ENCODE data around the gene BARX1.

Gene BARX1

DNA sequence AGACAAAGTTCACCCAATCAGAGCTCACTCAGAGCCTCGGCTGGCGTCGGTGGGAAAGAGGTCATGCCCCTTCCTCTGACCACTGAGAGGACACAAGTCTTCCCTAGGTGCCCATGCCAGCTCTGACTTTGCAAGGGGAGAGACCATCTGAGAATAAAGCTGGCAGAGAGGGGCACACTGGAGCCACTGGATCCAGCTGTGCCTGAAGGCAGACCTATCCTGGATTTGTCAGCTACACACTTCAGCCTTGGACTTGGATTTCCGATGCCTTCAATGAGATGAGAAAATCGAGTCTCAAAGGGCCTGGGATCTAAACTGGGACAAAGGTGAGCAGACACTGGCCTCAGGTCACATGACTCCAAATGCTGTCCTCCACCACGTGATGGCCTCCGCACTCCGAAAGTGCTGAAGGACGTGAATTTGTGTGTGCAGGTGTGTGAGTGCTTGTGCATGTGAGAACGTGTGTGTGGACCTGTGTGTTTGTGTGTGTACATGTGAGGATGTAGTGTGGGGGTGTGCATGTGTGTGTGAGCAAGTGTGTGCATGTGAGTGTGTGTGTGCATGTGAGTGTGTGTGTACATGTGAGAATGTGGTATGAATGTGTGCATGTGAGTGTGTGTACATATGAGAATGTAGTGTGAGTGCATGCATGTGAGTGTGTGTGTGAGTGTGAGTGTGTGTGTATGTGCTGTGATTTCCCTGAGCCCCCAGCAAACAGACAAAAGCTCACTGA, 37.9 kb downstream of the BARX1 start:
- no peak for DNase-seq (ENCODE audit: low read depth in 2 of 2)

GRCh38 chr9:93916358-93916757, 38.8 kb downstream of the BARX1 start:
- DNase-seq (ENCODE audit: low read depth in 2 of 2): no peak

GRCh38 chr9:93911801-93912554, 43.2 kb downstream of the BARX1 start:
- no peak for DNase-seq (ENCODE audit: low read depth in 2 of 2)

GRCh38 chr9:93911136-93911745, 43.9 kb downstream of the BARX1 start:
- DNase-seq (ENCODE audit: low read depth in 2 of 2): no peak

- DNase-seq (ENCODE audit: low read depth in 2 of 2): no peak
These were observed 44.6 kb downstream of the BARX1 start for GRCh38 chr9:93910598-93910997.

- DNase-seq (ENCODE audit: low read depth in 2 of 2): no peak
These were observed 45.0 kb downstream of the BARX1 start for GRCh38 chr9:93910196-93910595.

DNA sequence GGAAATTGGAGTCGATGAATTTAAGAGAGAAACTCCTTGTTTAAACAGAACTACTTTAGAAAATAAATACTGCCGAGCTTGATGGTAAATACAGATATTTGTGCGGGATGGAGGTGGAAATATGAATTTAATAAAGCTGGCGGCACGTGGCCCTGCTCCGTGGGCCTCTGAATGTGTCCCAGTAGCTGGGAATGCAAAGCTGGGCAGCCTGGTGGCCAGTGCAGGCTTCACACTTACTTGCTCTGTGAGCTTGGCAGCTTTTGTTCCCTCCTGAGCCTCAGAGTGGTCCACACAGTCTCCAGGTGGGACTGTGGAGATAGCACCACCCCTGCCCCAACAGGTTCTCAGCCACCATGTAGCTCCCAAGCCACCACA, 45.9 kb downstream of the BARX1 start:
- DNase-seq (ENCODE audit: low read depth in 2 of 2): no peak

- no peak for DNase-seq (ENCODE audit: low read depth in 2 of 2)
These were observed 46.4 kb downstream of the BARX1 start for GRCh38 chr9:93908591-93909241.

DNA sequence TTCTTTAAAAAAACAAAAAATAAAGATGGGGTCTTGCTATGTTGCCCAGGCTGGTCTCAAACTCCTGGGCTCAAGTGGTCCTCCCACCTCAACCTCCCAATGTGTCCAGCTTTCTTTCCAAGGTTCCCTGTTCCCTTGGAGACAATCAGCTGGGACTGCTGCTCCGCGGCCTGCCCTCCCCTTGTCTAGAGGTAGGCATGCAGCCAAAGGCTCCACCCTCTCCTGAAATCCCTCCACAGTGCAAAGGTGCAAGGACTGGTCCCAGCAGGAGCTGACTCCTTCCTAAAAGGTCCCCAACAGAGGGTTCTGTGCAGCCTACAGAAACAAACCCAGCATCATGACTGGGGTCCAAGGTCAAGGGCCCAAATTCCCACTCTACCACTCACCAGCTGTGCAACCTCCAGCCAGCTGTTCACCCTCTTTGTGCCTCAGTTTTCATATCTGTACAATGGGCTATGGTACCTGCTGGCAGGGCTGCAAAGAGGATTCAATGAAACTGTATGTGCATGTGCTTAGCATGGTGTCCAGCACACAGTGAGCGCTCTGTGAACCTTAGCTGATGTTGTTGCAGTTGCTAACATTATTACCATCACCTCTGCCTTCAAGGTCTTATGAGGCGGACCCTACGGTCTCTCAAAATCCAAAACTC, 47.5 kb downstream of the BARX1 start:
- no peak for DNase-seq (ENCODE audit: low read depth in 2 of 2)

DNA sequence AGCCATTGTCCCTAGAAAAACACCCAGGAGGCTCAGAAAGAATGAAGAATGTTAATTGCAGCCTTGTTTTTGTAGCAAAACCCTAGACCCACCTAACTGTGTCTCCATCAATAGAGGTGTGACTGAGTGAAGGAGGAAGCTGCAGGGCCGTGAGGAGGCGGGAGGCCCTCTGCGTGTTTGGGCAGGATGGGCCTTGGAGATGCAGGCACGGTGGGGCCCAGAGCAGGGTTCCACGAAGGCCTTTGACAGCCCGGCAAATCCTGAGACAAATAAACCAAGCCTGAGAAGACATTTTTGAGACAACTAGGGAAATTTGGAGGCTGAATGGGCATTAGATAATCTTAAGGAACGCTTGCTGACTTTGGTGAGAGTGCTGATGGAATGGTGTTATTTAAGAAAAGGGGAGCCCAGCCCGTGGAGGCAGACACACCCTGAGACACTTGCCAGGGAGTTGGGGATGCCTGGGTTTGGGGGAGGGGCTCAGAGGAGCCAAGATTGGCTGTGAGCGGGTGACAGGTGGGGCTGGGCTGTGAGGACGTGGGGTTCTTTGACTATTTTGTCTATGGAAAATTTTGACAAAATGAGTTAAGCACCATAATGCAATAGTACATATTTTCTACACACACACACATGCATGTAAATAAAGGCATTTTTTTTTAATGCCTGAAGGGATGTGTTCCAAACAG, 48.8 kb downstream of the BARX1 start:
- DNase-seq (ENCODE audit: low read depth in 2 of 2): no peak

- DNase-seq (ENCODE audit: low read depth in 2 of 2): no peak
These were observed 49.6 kb downstream of the BARX1 start for GRCh38 chr9:93905473-93906133.

DNA sequence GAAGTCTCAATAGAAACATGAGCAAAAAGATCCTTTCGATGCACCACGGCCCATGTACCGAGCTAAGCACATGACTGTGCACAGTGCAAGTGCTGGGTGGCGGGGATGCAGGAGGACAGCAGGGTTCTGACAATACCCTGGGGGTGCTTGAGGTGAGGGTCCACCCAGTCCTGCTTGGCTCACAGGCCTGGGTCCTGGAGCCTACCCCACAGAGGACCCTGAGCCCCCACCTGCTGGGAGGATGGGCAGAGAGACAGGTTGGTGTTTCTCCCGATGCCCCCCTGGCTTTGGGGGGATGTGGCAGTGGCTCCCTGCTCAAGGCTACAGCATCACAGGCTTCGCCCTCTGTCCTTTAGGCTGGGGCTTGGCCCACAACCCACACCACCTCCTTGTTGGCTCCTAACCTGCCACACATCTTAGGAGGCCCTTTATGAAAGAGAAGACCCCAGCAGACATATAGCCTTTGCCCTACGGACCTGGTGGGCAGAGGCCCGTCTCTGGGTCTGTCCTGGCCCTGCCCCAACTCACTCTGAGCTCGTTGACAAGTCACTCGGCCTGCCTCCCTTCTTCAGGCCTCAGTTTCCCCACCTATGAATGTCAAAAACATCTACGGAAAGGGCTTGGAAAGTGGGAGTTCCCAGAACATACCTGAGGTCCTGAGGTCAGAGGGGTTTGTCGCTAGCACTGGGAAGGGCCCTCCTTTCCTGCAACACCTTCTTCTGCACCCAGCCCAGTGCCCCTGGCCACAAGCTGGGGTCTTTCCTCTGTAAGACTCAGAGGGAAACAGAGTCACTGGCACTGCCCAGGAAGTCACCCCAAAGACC, 50.3 kb downstream of the BARX1 start:
- DNase-seq (ENCODE audit: low read depth in 2 of 2): no peak

DNA sequence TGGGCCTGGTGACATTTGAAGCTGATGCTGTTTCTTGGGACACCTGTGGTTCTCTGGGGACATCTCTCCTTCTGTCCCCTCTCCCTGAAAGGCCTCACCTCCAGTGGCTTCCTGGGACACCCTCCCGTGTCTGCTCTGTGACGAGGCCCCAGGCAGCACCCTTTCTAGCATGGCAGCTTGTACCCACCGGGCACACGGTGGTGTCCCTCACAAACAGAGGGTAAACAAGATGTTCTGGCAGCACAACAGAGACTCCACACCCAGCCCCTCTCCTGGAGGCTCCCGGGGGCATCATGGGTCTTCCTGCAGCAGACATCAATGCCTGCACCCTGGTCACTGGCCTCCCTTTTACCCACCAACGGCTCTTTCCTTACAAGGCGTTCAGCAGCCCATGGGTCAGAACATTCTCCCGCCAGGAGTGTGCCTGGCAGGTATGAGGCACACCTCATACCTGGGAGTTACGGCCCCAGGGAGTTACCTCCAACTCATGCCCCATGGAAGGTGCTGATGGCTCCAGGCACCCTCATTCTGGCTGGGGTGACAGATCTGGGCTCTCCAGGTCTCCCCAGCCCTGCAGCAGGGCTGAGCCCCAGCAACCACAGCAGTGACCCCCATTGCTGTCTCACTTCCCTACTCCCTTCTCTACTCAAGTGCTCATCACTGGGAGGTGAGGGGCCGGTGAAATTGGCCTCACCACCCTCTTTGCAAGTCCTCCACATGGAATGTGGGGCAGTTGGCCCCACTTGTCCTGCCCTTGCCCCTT, 51.1 kb downstream of the BARX1 start:
- DNase-seq (ENCODE audit: low read depth in 2 of 2): no peak

- no peak for DNase-seq (ENCODE audit: low read depth in 2 of 2)
These were observed 52.1 kb downstream of the BARX1 start for GRCh38 chr9:93902780-93903655.

GRCh38 chr9:93902051-93902779, 52.9 kb downstream of the BARX1 start:
- DNase-seq (ENCODE audit: low read depth in 2 of 2): no peak
